ENCODE results near the gene LSM14B. TPM values are rescaled to one million over a fixed set of nuclear protein-coding genes. Genes with fewer than 3 reads are reported as not detected.

Gene LSM14B
- total and polyA plus RNA-seq, 7 donors = 26.4 to 67.0 (median 54.2) TPM

GRCh38 chr20:62088258-62089127, 33.8 kb upstream of the LSM14B start:
- peak; percentile 82 to 92 (median 89) for ATAC-seq
- Histone ChIP-seq H3K27me3 (ENCODE audit: insufficient read depth in 3 of 3, low read length in 2 of 3) (no peaks in the 10 kb centered on the region), H3K27ac (no peak overlapping the region), H3K36me3 (ENCODE audit: insufficient read depth in 1 of 2, low read depth in 1 of 2) (no peaks in the 10 kb centered on the region), H3K4me3 (no peak overlapping the region), H3K4me1 (no peaks in the 10 kb centered on the region), H3K9me3 (no peaks in the 10 kb centered on the region)
- DNase-seq = no peak
- intact Hi-C loops (cut with DNase I) = no loop called here
- 58 to 64% (median 59%) methylated on average over 15 of the region's 15 CpGs for WGBS, 3 donors
- no peak for TF ChIP-seq CTCF (IDR thresholded peaks at IDR 0.05)

DNA sequence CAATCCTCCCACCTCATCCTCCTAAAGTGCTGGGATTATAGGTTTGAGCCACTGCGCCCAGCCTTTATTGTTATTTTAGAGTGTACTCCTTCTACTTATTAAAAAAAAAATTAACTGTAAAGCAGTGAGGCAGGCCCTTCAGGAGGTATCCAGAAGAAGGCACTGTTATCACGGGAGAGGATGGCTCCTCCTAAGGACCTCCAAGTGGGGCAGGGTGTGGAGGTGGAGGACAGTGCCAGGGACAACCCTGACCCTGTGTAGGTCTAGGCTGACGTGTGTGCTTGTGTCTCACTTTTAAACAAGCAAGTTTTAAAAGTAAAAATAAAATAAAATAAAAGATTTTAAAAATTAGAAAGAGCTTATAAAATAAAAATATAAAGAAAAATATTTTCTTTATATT, 32.9 kb upstream of the LSM14B start:
- Histone ChIP-seq H3K27me3 (ENCODE audit: insufficient read depth in 3 of 3, low read length in 2 of 3) (no peaks in the 10 kb centered on the region), H3K36me3 (ENCODE audit: insufficient read depth in 1 of 2, low read depth in 1 of 2) (no peaks in the 10 kb centered on the region), H3K27ac (no peak overlapping the region), H3K4me1 (no peaks in the 10 kb centered on the region), H3K9me3 (no peaks in the 10 kb centered on the region), H3K4me3 (no peak overlapping the region)
- ATAC-seq = peak; percentile 55 to 91 (median 86)
- peak; percentile 22 for TF ChIP-seq CTCF (IDR thresholded peaks at IDR 0.05)
- DNase-seq = peak in 1 of 2 donors; percentile 69
- 35 to 47% (median 37%) methylated on average over 3 of the region's 3 CpGs for WGBS, 3 donors
- intact Hi-C loops (cut with DNase I) = no loop called here

DNA sequence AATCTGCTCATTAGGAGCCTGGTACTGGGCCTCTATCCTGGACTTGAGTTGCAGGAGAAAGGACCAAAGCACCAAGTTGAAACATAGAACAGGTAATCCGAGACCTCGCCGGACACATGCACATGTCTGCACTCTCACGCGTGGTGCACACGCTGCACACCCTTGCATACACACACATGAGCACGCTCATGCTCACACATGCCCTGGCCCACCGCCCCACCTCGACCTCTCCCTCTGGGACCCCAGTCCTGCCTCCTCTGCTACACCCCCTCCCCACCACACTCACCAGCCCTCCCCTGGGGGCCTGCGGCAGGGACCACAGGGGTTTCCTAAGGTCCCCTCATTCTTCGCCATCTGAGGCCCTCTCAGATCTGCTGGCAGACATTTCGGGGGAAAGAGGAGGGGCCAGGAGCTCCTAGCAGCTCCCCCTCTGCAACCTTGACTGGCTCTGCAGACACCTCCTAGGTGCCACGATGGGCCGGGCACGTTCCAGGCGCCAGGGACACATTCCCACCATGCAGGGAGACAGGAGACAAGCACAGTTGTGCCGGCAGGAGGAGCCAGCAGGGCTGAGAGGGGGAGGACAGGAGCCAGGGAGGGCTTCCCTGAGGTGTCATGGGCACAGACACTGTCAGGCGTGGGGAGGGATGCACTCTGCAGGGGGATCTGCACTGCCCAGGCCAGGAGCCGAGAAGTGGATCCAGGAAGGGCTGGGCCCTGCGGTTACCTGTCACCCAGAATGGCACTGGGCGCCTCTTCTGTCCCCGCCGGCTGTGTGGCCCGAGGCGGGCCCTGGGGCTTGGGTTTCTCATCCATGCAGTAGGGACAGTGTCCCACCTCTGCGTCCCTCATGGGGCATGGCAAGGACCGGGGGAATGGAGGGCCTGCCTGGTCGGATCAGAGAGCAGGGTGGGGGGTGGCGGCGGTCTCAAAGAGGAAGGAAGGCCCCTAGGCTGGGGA, 25.6 kb upstream of the LSM14B start:
- DNase-seq = no peak
- intact Hi-C loops (cut with DNase I) = no loop called here
- Histone ChIP-seq H3K4me1 (no peaks in the 10 kb centered on the region), H3K36me3 (ENCODE audit: insufficient read depth in 1 of 2, low read depth in 1 of 2) (no peaks in the 10 kb centered on the region), H3K27me3 (ENCODE audit: insufficient read depth in 3 of 3, low read length in 2 of 3) (peaks cover 0 to 3% (median 0%) of the 10 kb centered on the region in 3 donors), H3K9me3 (peaks cover 6% of the 10 kb centered on the region), H3K27ac (no peak overlapping the region), H3K4me3 (no peak overlapping the region)
- no peak for ATAC-seq
- WGBS, 3 donors = 86 to 90% (median 88%) methylated on average over 27 to 30 of the region's 30 CpGs
- TF ChIP-seq CTCF (IDR thresholded peaks at IDR 0.05) = no peak

- Histone ChIP-seq H3K4me3 (no peak overlapping the region), H3K27me3 (ENCODE audit: insufficient read depth in 3 of 3, low read length in 2 of 3) (peaks cover 0 to 7% (median 0%) of the 10 kb centered on the region in 3 donors), H3K36me3 (ENCODE audit: insufficient read depth in 1 of 2, low read depth in 1 of 2) (no peaks in the 10 kb centered on the region), H3K9me3 (peaks cover 6% of the 10 kb centered on the region), H3K27ac (no peak overlapping the region), H3K4me1 (no peaks in the 10 kb centered on the region)
- intact Hi-C loops (cut with DNase I) = no loop called here
- DNase-seq (no peak), ATAC-seq (no peak)
- 71 to 78% (median 71%) methylated on average over 16 of the region's 16 CpGs for WGBS, 3 donors
- no peak for TF ChIP-seq CTCF (IDR thresholded peaks at IDR 0.05)
Observed at GRCh38 chr20:62097881-62098407, 24.3 kb upstream of the LSM14B start.
